ENCODE results near the gene NTM. TPM values are rescaled to one million over a fixed set of nuclear protein-coding genes. Genes with fewer than 3 reads are reported as not detected.

NTM gene
- total and polyA plus RNA-seq, 2 donors (not counting 3 experiments of a cell fraction or from before 2014, with no cell fraction given): 1.00 to 1.1 TPM

DNA sequence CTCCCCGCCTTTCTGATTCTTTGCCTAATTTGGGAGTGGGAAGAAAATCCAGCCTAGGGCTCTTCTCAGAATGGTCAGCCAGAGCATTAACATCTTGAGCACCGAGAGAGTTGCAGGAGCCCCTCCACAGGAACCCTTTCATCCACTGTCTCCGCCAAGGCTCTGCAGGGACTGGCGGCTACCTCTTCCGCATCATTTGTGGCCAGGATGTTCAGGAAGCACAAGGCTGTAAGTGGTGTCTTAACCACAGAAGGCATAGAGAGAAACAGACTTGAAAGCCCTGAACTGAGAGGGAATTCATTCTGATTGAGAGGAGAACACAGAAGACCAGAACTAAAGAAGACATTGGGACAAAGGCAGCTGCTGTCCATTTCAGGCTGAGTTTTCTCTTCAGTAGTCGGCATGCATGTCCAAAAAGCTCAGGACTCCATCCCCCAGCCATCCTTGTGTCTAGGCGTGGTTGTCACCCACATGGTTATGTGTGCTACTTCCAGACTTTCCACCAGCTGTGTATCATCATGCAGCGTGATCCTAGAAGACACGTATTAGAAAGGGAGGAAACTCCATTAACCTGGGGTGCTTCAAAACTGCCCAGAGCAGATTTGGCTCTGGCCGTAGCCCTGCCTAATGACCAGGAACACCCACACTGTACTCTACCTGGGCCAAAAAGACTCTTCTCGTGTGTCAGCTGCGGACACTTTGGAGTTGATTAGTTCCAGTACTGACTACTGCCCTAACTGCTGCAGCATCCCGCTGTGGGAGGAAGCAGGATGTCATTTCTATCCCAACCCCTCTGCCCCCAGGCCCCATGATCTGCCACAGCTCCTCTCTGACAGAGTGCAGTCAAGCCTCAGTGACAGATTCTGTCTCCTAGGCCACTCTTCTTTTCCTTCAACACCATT, 725.1 kb downstream of the NTM start:
- Histone ChIP-seq H3K9me3 (replicated peaks; ENCODE audit: control insufficient read depth, insufficient read depth, low read length) (no peaks in the 10 kb centered on the region), H3K79me2 (ENCODE audit: control insufficient read depth, insufficient read depth, low read length) (no peaks in the 10 kb centered on the region), H3K9me1 (replicated peaks; ENCODE audit: control insufficient read depth, extremely low read depth, insufficient read depth, low read length) (no peaks in the 10 kb centered on the region), H3K27me3 (ENCODE audit: control insufficient read depth in 2 of 2, insufficient read depth in 2 of 2, low read length in 2 of 2) (no peaks in the 10 kb centered on the region), H3K9ac (replicated peaks; ENCODE audit: extremely low read depth, insufficient read depth, low read length) (no peak overlapping the region), H3K4me2 (ENCODE audit: insufficient read depth, low read length) (no peak overlapping the region), H4K20me1 (replicated peaks; ENCODE audit: control insufficient read depth, extremely low read depth, insufficient read depth, low read length) (no peaks in the 10 kb centered on the region), H3K4me3 (replicated peaks in 1 of 3; ENCODE audit: insufficient read depth in 1 of 3, low read depth in 1 of 3, low read length in 3 of 3) (no peak overlapping the region), H2AFZ (ENCODE audit: low read depth, low read length) (no peak overlapping the region), H3K36me3 (ENCODE audit: control insufficient read depth in 2 of 2, extremely low read depth in 1 of 2, insufficient read depth in 2 of 2, low read length in 2 of 2) (no peaks in the 10 kb centered on the region), H3K27ac (ENCODE audit: insufficient read depth, low read depth, low read length) (no peak overlapping the region), H3K4me1 (ENCODE audit: control insufficient read depth, extremely low read depth, insufficient read depth, low read length) (no peaks in the 10 kb centered on the region)
- no peak for FAIRE-seq
- no peak for DNase-seq (ENCODE audit: low read depth, low spot score)
- BruUV-seq (replicated peaks): no TSS peak
- intact Hi-C loops (cut with micrococcal nuclease) (no loop called here), dilution Hi-C loops (cut with MboI; ENCODE audit: extremely low pct_ligation_motif_present, low sequenced_read_pairs) (no loop called here)
- CTCF ChIA-PET: interaction anchor here (1.2 kb wide), 1 partner anchor 11 kb away, joined by 4 read pairs; no protein-coding TSS in a partner anchor
- TF ChIP-seq CTCF (IDR thresholded peaks at IDR 0.05; ENCODE audit: extremely low read depth in 1 of 2, insufficient read depth in 1 of 2, low read depth in 1 of 2, low read length in 2 of 2) (no peak), MYC (IDR thresholded peaks at IDR 0.05; ENCODE audit: low read depth, low read length) (no peak), EZH2 (IDR thresholded peaks at IDR 0.05; ENCODE audit: borderline replicate concordance, low read depth, low read length, severe bottlenecking) (no peak), JUN (IDR thresholded peaks at IDR 0.05; ENCODE audit: borderline replicate concordance, insufficient read depth, insufficient read length, low read depth) (no peak), FOS (IDR thresholded peaks at IDR 0.05; ENCODE audit: borderline replicate concordance, insufficient read depth, low read length) (no peak), POLR2AphosphoS5 (IDR thresholded peaks at IDR 0.05; ENCODE audit: insufficient read depth, low read depth, low read length) (no peak), GATA2 (IDR thresholded peaks at IDR 0.05; ENCODE audit: insufficient read depth, insufficient read length, low read depth, low read length) (no peak), POLR2A (IDR thresholded peaks at IDR 0.05; ENCODE audit: low read depth, low read length) (no peak), MAX (IDR thresholded peaks at IDR 0.05; ENCODE audit: insufficient read depth, insufficient read length) (no peak)
- POLR2A ChIA-PET: no interaction called here

Measured in endothelial cell of umbilical vein (primary cell).